ENCODE data around the gene RGS7. TPM values are rescaled to one million over a fixed set of nuclear protein-coding genes. Genes with fewer than 3 reads are reported as not detected.

RGS7 gene
- total and polyA plus RNA-seq, 2 donors from 2014 or later = 3.6 TPM; not detected in 1

- intact Hi-C loops (cut with DNase I) = no loop called here
- Histone ChIP-seq H3K27ac (ENCODE audit: low read depth in 2 of 2, low read length in 2 of 2) (no peak overlapping the region), H3K36me3 (ENCODE audit: control insufficient read depth in 2 of 3, insufficient read depth in 3 of 3, low read length in 3 of 3) (no peaks in the 10 kb centered on the region), H3K9me3 (ENCODE audit: control insufficient read depth in 2 of 3, insufficient read depth in 1 of 3, low read length in 3 of 3) (no peaks in the 10 kb centered on the region), H3K9ac (ENCODE audit: low read length in 3 of 3) (no peak overlapping the region), H3K4me3 (ENCODE audit: low read length in 3 of 3) (no peak overlapping the region), H3K27me3 (ENCODE audit: control insufficient read depth, insufficient read depth, low read length) (no peaks in the 10 kb centered on the region), H3K4me1 (ENCODE audit: control insufficient read depth in 2 of 3, insufficient read depth in 2 of 3, low read depth in 1 of 3, low read length in 3 of 3) (no peaks in the 10 kb centered on the region)
- no peak for FAIRE-seq
- no peak for DNase-seq
- TF ChIP-seq CTCF (IDR thresholded peaks at IDR 0.05; ENCODE audit: borderline replicate concordance, extremely low read depth, insufficient read depth) = no peak
Measured at GRCh38 chr1:241366196-241366595, 9.2 kb upstream of the RGS7 start.

- H3K4me1 ChIP-seq (ENCODE audit: control insufficient read depth in 2 of 3, insufficient read depth in 2 of 3, low read depth in 1 of 3, low read length in 3 of 3) = no peaks in the 10 kb centered on the region
- FAIRE-seq (no peak), DNase-seq (no peak)
- no peaks in the 10 kb centered on the region for H3K9me3 ChIP-seq (ENCODE audit: control insufficient read depth in 2 of 3, insufficient read depth in 1 of 3, low read length in 3 of 3)
- TF ChIP-seq CTCF (IDR thresholded peaks at IDR 0.05; ENCODE audit: borderline replicate concordance, extremely low read depth, insufficient read depth) = no peak
- no peaks in the 10 kb centered on the region for H3K36me3 ChIP-seq (ENCODE audit: control insufficient read depth in 2 of 3, insufficient read depth in 3 of 3, low read length in 3 of 3)
- H3K4me3 ChIP-seq (ENCODE audit: low read length in 3 of 3) = no peak overlapping the region
- no peak overlapping the region for H3K9ac ChIP-seq (ENCODE audit: low read length in 3 of 3)
- H3K27ac ChIP-seq (ENCODE audit: low read depth in 2 of 2, low read length in 2 of 2) = no peak overlapping the region
- H3K27me3 ChIP-seq (ENCODE audit: control insufficient read depth, insufficient read depth, low read length) = no peaks in the 10 kb centered on the region
- intact Hi-C loops (cut with DNase I) = no loop called here
Measured at GRCh38 chr1:241362350-241362749, 5.3 kb upstream of the RGS7 start.

GRCh38 chr1:241357366-241358340 is 648 bp upstream of the RGS7 start:
- Histone ChIP-seq H3K9me3 (ENCODE audit: control insufficient read depth in 2 of 3, insufficient read depth in 1 of 3, low read length in 3 of 3) (no peaks in the 10 kb centered on the region), H3K36me3 (ENCODE audit: control insufficient read depth in 2 of 3, insufficient read depth in 3 of 3, low read length in 3 of 3) (no peaks in the 10 kb centered on the region), H3K27ac (ENCODE audit: low read depth in 2 of 2, low read length in 2 of 2) (no peak overlapping the region), H3K27me3 (ENCODE audit: control insufficient read depth, insufficient read depth, low read length) (no peaks in the 10 kb centered on the region), H3K4me1 (ENCODE audit: control insufficient read depth in 2 of 3, insufficient read depth in 2 of 3, low read depth in 1 of 3, low read length in 3 of 3) (no peaks in the 10 kb centered on the region), H3K9ac (ENCODE audit: low read length in 3 of 3) (no peak overlapping the region), H3K4me3 (ENCODE audit: low read length in 3 of 3) (peak overlapping the region in 1 of 3 donors; percentile 47)
- intact Hi-C loops (cut with DNase I) = no loop called here
- FAIRE-seq (no peak), DNase-seq (peak in 4 of 5 donors; percentile 36 to 61 (median 48))
- no peak for TF ChIP-seq CTCF (IDR thresholded peaks at IDR 0.05; ENCODE audit: borderline replicate concordance, extremely low read depth, insufficient read depth)
